ENCODE measurements around the gene SMC2.

The SMC2 gene

GRCh38 chr9:104075801-104076753 lies 18.0 kb upstream of the SMC2 start:
- Histone ChIP-seq H3K9me3 (ENCODE audit: insufficient read depth, low read depth, low read length) (peaks cover 6% of the 10 kb centered on the region; the same call in 1 of the 2 replicates), H2AFZ (ENCODE audit: low read length) (no peak overlapping the region), H3K4me3 (ENCODE audit: low read length, poor library complexity, severe bottlenecking) (no peak overlapping the region), H3K4me1 (ENCODE audit: insufficient read depth, low read length, poor library complexity, severe bottlenecking) (no peaks in the 10 kb centered on the region), H4K20me1 (ENCODE audit: insufficient read depth, low read length, poor library complexity, severe bottlenecking) (no peaks in the 10 kb centered on the region), H3K36me3 (ENCODE audit: insufficient read depth, low read length) (no peaks in the 10 kb centered on the region), H3K4me2 (ENCODE audit: low read depth, low read length, poor library complexity, severe bottlenecking) (no peak overlapping the region), H3K9me2 (replicated peaks; ENCODE audit: low read depth, low read length) (no peaks in the 10 kb centered on the region), H3K27me3 (ENCODE audit: insufficient read depth, low read length, poor library complexity, severe bottlenecking) (no peaks in the 10 kb centered on the region), H3F3A (ENCODE audit: low read depth) (no peaks in the 10 kb centered on the region), H3K79me2 (ENCODE audit: insufficient read depth, low read length) (no peaks in the 10 kb centered on the region), H3K9ac (ENCODE audit: low read depth, low read length, poor library complexity, severe bottlenecking) (no peak overlapping the region)
- TF ChIP-seq, protein P1, sequence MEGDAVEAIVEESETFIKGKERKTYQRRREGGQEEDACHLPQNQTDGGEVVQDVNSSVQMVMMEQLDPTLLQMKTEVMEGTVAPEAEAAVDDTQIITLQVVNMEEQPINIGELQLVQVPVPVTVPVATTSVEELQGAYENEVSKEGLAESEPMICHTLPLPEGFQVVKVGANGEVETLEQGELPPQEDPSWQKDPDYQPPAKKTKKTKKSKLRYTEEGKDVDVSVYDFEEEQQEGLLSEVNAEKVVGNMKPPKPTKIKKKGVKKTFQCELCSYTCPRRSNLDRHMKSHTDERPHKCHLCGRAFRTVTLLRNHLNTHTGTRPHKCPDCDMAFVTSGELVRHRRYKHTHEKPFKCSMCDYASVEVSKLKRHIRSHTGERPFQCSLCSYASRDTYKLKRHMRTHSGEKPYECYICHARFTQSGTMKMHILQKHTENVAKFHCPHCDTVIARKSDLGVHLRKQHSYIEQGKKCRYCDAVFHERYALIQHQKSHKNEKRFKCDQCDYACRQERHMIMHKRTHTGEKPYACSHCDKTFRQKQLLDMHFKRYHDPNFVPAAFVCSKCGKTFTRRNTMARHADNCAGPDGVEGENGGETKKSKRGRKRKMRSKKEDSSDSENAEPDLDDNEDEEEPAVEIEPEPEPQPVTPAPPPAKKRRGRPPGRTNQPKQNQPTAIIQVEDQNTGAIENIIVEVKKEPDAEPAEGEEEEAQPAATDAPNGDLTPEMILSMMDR (conservative IDR thresholded peaks at IDR 0.05; ENCODE audit: low read length), result no peak
- no peak for TF ChIP-seq EZH2phosphoT487 (IDR thresholded peaks at IDR 0.05; ENCODE audit: borderline replicate concordance)

- Histone ChIP-seq H4K20me1 (ENCODE audit: insufficient read depth, low read length, poor library complexity, severe bottlenecking) (no peaks in the 10 kb centered on the region), H3F3A (ENCODE audit: low read depth) (no peaks in the 10 kb centered on the region), H3K9me3 (ENCODE audit: insufficient read depth, low read depth, low read length) (peaks cover 6% of the 10 kb centered on the region; the same call in 1 of the 2 replicates), H3K9ac (ENCODE audit: low read depth, low read length, poor library complexity, severe bottlenecking) (no peak overlapping the region), H3K79me2 (ENCODE audit: insufficient read depth, low read length) (no peaks in the 10 kb centered on the region), H3K9me2 (replicated peaks; ENCODE audit: low read depth, low read length) (no peaks in the 10 kb centered on the region), H3K4me3 (ENCODE audit: low read length, poor library complexity, severe bottlenecking) (no peak overlapping the region), H2AFZ (ENCODE audit: low read length) (no peak overlapping the region), H3K4me2 (ENCODE audit: low read depth, low read length, poor library complexity, severe bottlenecking) (no peak overlapping the region), H3K36me3 (ENCODE audit: insufficient read depth, low read length) (no peaks in the 10 kb centered on the region), H3K4me1 (ENCODE audit: insufficient read depth, low read length, poor library complexity, severe bottlenecking) (no peaks in the 10 kb centered on the region), H3K27me3 (ENCODE audit: insufficient read depth, low read length, poor library complexity, severe bottlenecking) (no peaks in the 10 kb centered on the region)
- no peak for TF ChIP-seq EZH2phosphoT487 (IDR thresholded peaks at IDR 0.05; ENCODE audit: borderline replicate concordance)
- TF ChIP-seq, protein P1 (conservative IDR thresholded peaks at IDR 0.05; ENCODE audit: low read length), result no peak
Observed at GRCh38 chr9:104078596-104078995, 15.5 kb upstream of the SMC2 start.

DNA sequence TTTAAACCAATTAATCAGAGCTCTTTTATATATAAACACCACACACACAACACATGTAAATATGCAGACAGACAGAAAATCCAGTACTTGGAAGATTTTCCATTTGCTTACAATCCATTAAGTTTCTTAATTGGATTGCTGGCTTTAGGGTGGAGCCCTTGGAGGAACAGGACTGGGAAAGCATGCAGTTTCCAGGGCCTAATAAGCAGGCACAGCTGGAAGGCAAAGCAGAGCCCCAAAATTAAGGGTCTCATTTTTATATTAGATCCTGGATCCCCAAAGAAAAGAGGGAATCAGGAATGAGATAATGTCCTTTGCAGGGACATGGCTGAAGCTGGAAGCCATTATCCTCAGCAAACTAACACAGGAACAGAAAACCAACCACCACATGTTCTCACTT lies 13.1 kb upstream of the SMC2 start:
- H3K9me3 ChIP-seq (ENCODE audit: insufficient read depth, low read depth, low read length), result peaks cover 6% of the 10 kb centered on the region; the same call in 1 of the 2 replicates
- TF ChIP-seq, protein P1 (conservative IDR thresholded peaks at IDR 0.05; ENCODE audit: low read length), result no peak
- no peak for TF ChIP-seq EZH2phosphoT487 (IDR thresholded peaks at IDR 0.05; ENCODE audit: borderline replicate concordance)

More for the DNA sequence above, 13.1 kb upstream of the SMC2 start:
- H3K4me3 ChIP-seq (ENCODE audit: low read length, poor library complexity, severe bottlenecking), result no peak overlapping the region
- H3K9me2 ChIP-seq (replicated peaks; ENCODE audit: low read depth, low read length), result no peaks in the 10 kb centered on the region
- H3K36me3 ChIP-seq (ENCODE audit: insufficient read depth, low read length), result no peaks in the 10 kb centered on the region
- H3F3A ChIP-seq (ENCODE audit: low read depth), result no peaks in the 10 kb centered on the region
- H2AFZ ChIP-seq (ENCODE audit: low read length), result no peak overlapping the region
- H4K20me1 ChIP-seq (ENCODE audit: insufficient read depth, low read length, poor library complexity, severe bottlenecking), result no peaks in the 10 kb centered on the region
- no peak overlapping the region for H3K9ac ChIP-seq (ENCODE audit: low read depth, low read length, poor library complexity, severe bottlenecking)
- no peak overlapping the region for H3K4me2 ChIP-seq (ENCODE audit: low read depth, low read length, poor library complexity, severe bottlenecking)
- no peaks in the 10 kb centered on the region for H3K4me1 ChIP-seq (ENCODE audit: insufficient read depth, low read length, poor library complexity, severe bottlenecking)
- no peaks in the 10 kb centered on the region for H3K27me3 ChIP-seq (ENCODE audit: insufficient read depth, low read length, poor library complexity, severe bottlenecking)
- no peaks in the 10 kb centered on the region for H3K79me2 ChIP-seq (ENCODE audit: insufficient read depth, low read length)
